ENCODE results near the gene CACNA2D3. TPM values are rescaled to one million over a fixed set of nuclear protein-coding genes. Genes with fewer than 3 reads are reported as not detected.

Gene CACNA2D3
- total and polyA plus RNA-seq, 2 experiments from 2014 or later, result 0.30 to 0.43 TPM

DNA sequence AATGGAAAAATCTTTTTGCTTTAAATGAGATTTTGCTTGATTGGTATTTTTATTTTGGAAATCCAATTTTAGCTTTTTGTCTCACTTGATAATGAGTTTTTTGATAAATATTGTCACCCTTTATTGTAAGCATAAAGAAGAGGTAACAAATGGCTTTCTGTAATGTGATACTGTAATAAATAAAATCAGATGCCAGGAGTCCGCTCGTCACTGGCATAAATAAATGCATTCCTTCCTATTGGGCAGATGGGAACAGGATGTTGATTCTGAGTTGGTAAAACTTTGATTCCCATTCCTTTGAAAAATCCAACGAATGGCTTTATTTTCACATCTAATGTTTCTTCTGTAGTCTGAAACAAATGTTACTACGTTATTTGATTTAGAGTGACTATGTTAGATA is 59.9 kb downstream of the CACNA2D3 start:
- DNase-seq, result no peak
- no peak overlapping the region for H3K27ac ChIP-seq
- in situ Hi-C loops (cut with MboI), result no loop called here
- H3K27me3 ChIP-seq (replicated peaks; ENCODE audit: insufficient read depth), result no peaks in the 10 kb centered on the region
- no peak overlapping the region for H3K9ac ChIP-seq
- H3K9me2 ChIP-seq (ENCODE audit: insufficient read depth), result no peaks in the 10 kb centered on the region
- no peak for TF ChIP-seq EZH2phosphoT487 (IDR thresholded peaks at IDR 0.05; ENCODE audit: insufficient read depth, low read depth)
- no peak for TF ChIP-seq EZH2 (IDR thresholded peaks at IDR 0.05; ENCODE audit: insufficient read depth, poor library complexity, severe bottlenecking)
- no peak overlapping the region for H3K4me2 ChIP-seq (ENCODE audit: unreplicated experiment)
- 0 to 1% methylated on average over 4 of the region's 4 CpGs for WGBS, 2 experiments (ENCODE audit: low coverage in 1 of 2, low lambda C conversion rate in 2 of 2, missing lambda C conversion rate in 2 of 2)
- no peaks in the 10 kb centered on the region for H3K79me2 ChIP-seq (ENCODE audit: insufficient read depth)
- H3K4me1 ChIP-seq (ENCODE audit: insufficient read depth), result no peaks in the 10 kb centered on the region
- no peaks in the 10 kb centered on the region for H3K36me3 ChIP-seq (ENCODE audit: low read depth)
- no peaks in the 10 kb centered on the region for H3F3A ChIP-seq (ENCODE audit: insufficient read depth)
- H4K20me1 ChIP-seq (ENCODE audit: insufficient read depth), result no peaks in the 10 kb centered on the region
- H3K9me3 ChIP-seq (ENCODE audit: low read depth), result no peaks in the 10 kb centered on the region
- H2AFZ ChIP-seq, result no peak overlapping the region
- no peak overlapping the region for H3K4me3 ChIP-seq

DNA sequence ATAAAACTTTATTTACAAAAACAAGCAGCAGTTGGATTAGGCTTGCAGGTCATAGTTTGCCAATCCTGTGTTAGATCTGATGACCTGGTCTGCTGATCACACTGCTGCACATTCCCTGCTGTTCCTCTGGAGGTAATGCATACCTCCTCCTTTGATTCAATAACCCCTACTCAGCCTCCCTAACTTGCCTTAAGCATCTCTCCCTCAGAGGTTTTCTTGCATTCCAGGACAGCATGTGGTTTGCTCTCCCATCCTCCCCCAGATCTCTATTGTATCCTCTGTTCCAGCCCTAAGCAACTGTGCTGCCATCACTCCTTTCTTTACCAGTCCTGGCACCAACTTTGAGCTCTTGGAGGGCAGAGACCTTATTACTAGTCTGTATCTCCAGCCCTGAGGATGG is 63.4 kb downstream of the CACNA2D3 start:
- Histone ChIP-seq H3K27me3 (replicated peaks; ENCODE audit: insufficient read depth) (no peaks in the 10 kb centered on the region), H4K20me1 (ENCODE audit: insufficient read depth) (no peaks in the 10 kb centered on the region), H3K9me3 (ENCODE audit: low read depth) (no peaks in the 10 kb centered on the region), H3K4me3 (no peak overlapping the region), H3K36me3 (ENCODE audit: low read depth) (no peaks in the 10 kb centered on the region), H3K27ac (no peak overlapping the region), H3K4me2 (ENCODE audit: unreplicated experiment) (no peak overlapping the region), H3K79me2 (ENCODE audit: insufficient read depth) (no peaks in the 10 kb centered on the region), H3K9me2 (ENCODE audit: insufficient read depth) (no peaks in the 10 kb centered on the region), H3K4me1 (ENCODE audit: insufficient read depth) (no peaks in the 10 kb centered on the region), H2AFZ (no peak overlapping the region), H3K9ac (no peak overlapping the region), H3F3A (ENCODE audit: insufficient read depth) (no peaks in the 10 kb centered on the region)
- in situ Hi-C loops (cut with MboI), result no loop called here
- TF ChIP-seq EZH2 (IDR thresholded peaks at IDR 0.05; ENCODE audit: insufficient read depth, poor library complexity, severe bottlenecking) (no peak), EZH2phosphoT487 (IDR thresholded peaks at IDR 0.05; ENCODE audit: insufficient read depth, low read depth) (no peak)
- no peak for DNase-seq

GRCh38 chr3:54188176-54188791 is 65.9 kb downstream of the CACNA2D3 start:
- H3K9ac ChIP-seq, result no peak overlapping the region
- H3K4me1 ChIP-seq (ENCODE audit: insufficient read depth), result no peaks in the 10 kb centered on the region
- in situ Hi-C loops (cut with MboI), result no loop called here
- 18 to 36% methylated on average over 6 of the region's 6 CpGs for WGBS, 2 experiments (ENCODE audit: low coverage in 1 of 2, low lambda C conversion rate in 2 of 2, missing lambda C conversion rate in 2 of 2)
- H2AFZ ChIP-seq, result no peak overlapping the region
- H3K4me3 ChIP-seq, result no peak overlapping the region
- H3K27ac ChIP-seq, result no peak overlapping the region
- DNase-seq, result peak; percentile 54
- no peaks in the 10 kb centered on the region for H3K79me2 ChIP-seq (ENCODE audit: insufficient read depth)
- no peak overlapping the region for H3K4me2 ChIP-seq (ENCODE audit: unreplicated experiment)
- no peaks in the 10 kb centered on the region for H3K27me3 ChIP-seq (replicated peaks; ENCODE audit: insufficient read depth)
- no peaks in the 10 kb centered on the region for H4K20me1 ChIP-seq (ENCODE audit: insufficient read depth)
- H3F3A ChIP-seq (ENCODE audit: insufficient read depth), result no peaks in the 10 kb centered on the region
- no peaks in the 10 kb centered on the region for H3K36me3 ChIP-seq (ENCODE audit: low read depth)
- no peaks in the 10 kb centered on the region for H3K9me3 ChIP-seq (ENCODE audit: low read depth)
- no peaks in the 10 kb centered on the region for H3K9me2 ChIP-seq (ENCODE audit: insufficient read depth)
- no peak for TF ChIP-seq EZH2 (IDR thresholded peaks at IDR 0.05; ENCODE audit: insufficient read depth, poor library complexity, severe bottlenecking)
- TF ChIP-seq EZH2phosphoT487 (IDR thresholded peaks at IDR 0.05; ENCODE audit: insufficient read depth, low read depth), result no peak

DNA sequence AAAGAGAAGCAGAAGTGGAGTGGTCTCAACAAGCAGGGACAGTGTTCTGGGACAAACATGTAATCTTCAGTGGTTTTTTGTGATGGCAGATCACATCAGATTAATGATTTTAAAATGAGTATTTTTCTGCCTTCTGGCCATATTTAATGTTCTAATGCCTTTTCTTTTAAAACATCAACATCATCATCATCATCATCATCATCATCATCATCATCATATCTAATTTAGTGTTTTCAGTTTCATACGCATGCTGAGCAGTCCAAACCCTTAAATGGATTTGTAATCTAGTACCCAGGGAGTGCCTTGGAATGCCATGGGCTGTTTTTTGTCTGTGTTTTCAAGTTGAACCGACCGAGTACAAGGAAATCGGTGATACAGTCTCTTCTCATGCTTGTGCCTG is 68.9 kb downstream of the CACNA2D3 start:
- Histone ChIP-seq H2AFZ (no peak overlapping the region), H3K9me3 (ENCODE audit: low read depth) (no peaks in the 10 kb centered on the region), H3K79me2 (ENCODE audit: insufficient read depth) (no peaks in the 10 kb centered on the region), H3F3A (ENCODE audit: insufficient read depth) (no peaks in the 10 kb centered on the region), H3K4me3 (no peak overlapping the region), H3K9ac (no peak overlapping the region), H3K27me3 (replicated peaks; ENCODE audit: insufficient read depth) (no peaks in the 10 kb centered on the region), H3K4me1 (ENCODE audit: insufficient read depth) (no peaks in the 10 kb centered on the region), H3K36me3 (ENCODE audit: low read depth) (no peaks in the 10 kb centered on the region), H4K20me1 (ENCODE audit: insufficient read depth) (no peaks in the 10 kb centered on the region), H3K27ac (no peak overlapping the region), H3K9me2 (ENCODE audit: insufficient read depth) (no peaks in the 10 kb centered on the region), H3K4me2 (ENCODE audit: unreplicated experiment) (no peak overlapping the region)
- no peak for DNase-seq
- WGBS, 2 experiments (ENCODE audit: low coverage in 1 of 2, low lambda C conversion rate in 2 of 2, missing lambda C conversion rate in 2 of 2), result 43 to 49% methylated on average over 4 of the region's 4 CpGs
- TF ChIP-seq EZH2phosphoT487 (IDR thresholded peaks at IDR 0.05; ENCODE audit: insufficient read depth, low read depth), result no peak
- TF ChIP-seq EZH2 (IDR thresholded peaks at IDR 0.05; ENCODE audit: insufficient read depth, poor library complexity, severe bottlenecking), result no peak
- in situ Hi-C loops (cut with MboI), result no loop called here

- no peaks in the 10 kb centered on the region for H3K36me3 ChIP-seq (ENCODE audit: low read depth)
- no peaks in the 10 kb centered on the region for H3K9me3 ChIP-seq (ENCODE audit: low read depth)
- in situ Hi-C loops (cut with MboI), result no loop called here
- 0 to 6% methylated on average over 1 of the region's 1 CpG for WGBS, 2 experiments (ENCODE audit: low coverage in 1 of 2, low lambda C conversion rate in 2 of 2, missing lambda C conversion rate in 2 of 2)
- H3K9me2 ChIP-seq (ENCODE audit: insufficient read depth), result no peaks in the 10 kb centered on the region
- H3K79me2 ChIP-seq (ENCODE audit: insufficient read depth), result no peaks in the 10 kb centered on the region
- H3K4me2 ChIP-seq (ENCODE audit: unreplicated experiment), result no peak overlapping the region
- no peak overlapping the region for H3K9ac ChIP-seq
- no peak overlapping the region for H2AFZ ChIP-seq
- H3K27ac ChIP-seq, result no peak overlapping the region
- no peaks in the 10 kb centered on the region for H3F3A ChIP-seq (ENCODE audit: insufficient read depth)
- H3K4me1 ChIP-seq (ENCODE audit: insufficient read depth), result no peaks in the 10 kb centered on the region
- no peak overlapping the region for H3K4me3 ChIP-seq
- DNase-seq, result no peak
- no peaks in the 10 kb centered on the region for H4K20me1 ChIP-seq (ENCODE audit: insufficient read depth)
- TF ChIP-seq EZH2 (IDR thresholded peaks at IDR 0.05; ENCODE audit: insufficient read depth, poor library complexity, severe bottlenecking), result no peak
- no peak for TF ChIP-seq EZH2phosphoT487 (IDR thresholded peaks at IDR 0.05; ENCODE audit: insufficient read depth, low read depth)
- H3K27me3 ChIP-seq (replicated peaks; ENCODE audit: insufficient read depth), result no peaks in the 10 kb centered on the region
Measured at GRCh38 chr3:54192026-54192425, 69.7 kb downstream of the CACNA2D3 start.
